Activated CD4-positive, alpha-beta memory T cell treated with anti-CD3 and anti-CD28 coated beads, Interleukin-2, amount 10 ng/mL, durations not matched to agents 7 days and 5 days (primary cell): Measurements from ENCODE around the gene PKP4. TPM values are rescaled to one million over a fixed set of nuclear protein-coding genes. Genes with fewer than 3 reads are reported as not detected.
A peak's percentile ranks its signal among the peaks of the same experiment; 100 is the strongest.

ENCODE experiments used
- CTCF ChIA-PET: fragments of 350-600 bp; sonication (Branson Sonifier 250); formaldehyde crosslinking; loops from one replicate; lab custom pipeline; 2021; ENCODE audit warnings: antibody characterized with exemption, inconsistent platforms; lab: Charles Lee
- POLR2A ChIA-PET: fragments of 350-600 bp; sonication (Branson Sonifier 250); formaldehyde crosslinking; loops from one replicate; lab custom pipeline; 2021; ENCODE audit warnings: antibody characterized with exemption; lab: Charles Lee
- DNase-seq: peaks from one replicate; pipeline ENCODE4 v3.0.0-alpha.2; 2020
- H3K27ac Mint-ChIP-seq: one replicate; pipeline ENCODE4 v1.8.0; 2021; ENCODE audit warnings: mild to moderate bottlenecking, mixed read lengths
- H3K27me3 Mint-ChIP-seq: one replicate; pipeline ENCODE4 v1.8.0; 2021; ENCODE audit warnings: mixed read lengths
- H3K36me3 Mint-ChIP-seq: one replicate; pipeline ENCODE4 v1.8.0; 2021; ENCODE audit warnings: low read depth, mixed read lengths
- H3K4me1 Mint-ChIP-seq: one replicate; pipeline ENCODE4 v1.8.0; 2021; ENCODE audit warnings: mixed read lengths
- H3K4me3 Mint-ChIP-seq: one replicate; pipeline ENCODE4 v1.8.0; 2021; ENCODE audit warnings: mild to moderate bottlenecking, mixed read lengths
- H3K9me3 Mint-ChIP-seq: one replicate; pipeline ENCODE4 v1.8.0; 2021; ENCODE audit warnings: mixed read lengths
- total RNA-seq, 2 experiments: library from RNA; stranded (reverse); gene quantifications; one replicate each; pipeline ENCODE4 v1.2.3, GENCODE V29; 2021

The PKP4 gene
- total RNA-seq, 2 experiments from 2014 or later: 33.8 to 34.1 TPM

DNA sequence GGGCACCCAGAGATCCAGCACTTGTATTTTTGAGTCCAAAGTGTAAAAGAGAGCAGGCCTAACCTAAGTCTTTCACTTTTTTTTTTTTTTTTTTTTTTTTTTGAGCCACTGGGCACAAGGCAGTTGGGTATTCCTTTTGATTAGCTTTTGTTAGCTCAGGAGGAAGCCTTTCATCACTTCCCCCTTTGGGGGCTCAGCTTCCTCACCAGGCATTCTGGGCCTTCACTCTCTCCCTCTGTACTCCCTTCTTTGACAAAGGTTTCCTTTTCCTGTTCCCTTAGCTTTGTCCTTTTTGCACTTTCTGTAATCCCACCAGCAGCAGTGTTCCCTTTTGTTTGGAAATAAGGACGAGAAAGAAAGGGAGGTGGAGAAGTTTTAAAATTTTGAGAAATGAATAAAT lies 88.2 kb downstream of the PKP4 start:
- Mint-ChIP-seq H3K27me3 (no peaks in the 10 kb centered on the region), H3K9me3 (no peaks in the 10 kb centered on the region), H3K27ac (no peak overlapping the region), H3K4me1 (peaks cover 13% of the 10 kb centered on the region), H3K36me3 (peaks cover 1% of the 10 kb centered on the region), H3K4me3 (no peak overlapping the region)
- DNase-seq: no peak
- ChIA-PET POLR2A (no interaction called here), CTCF (interaction anchor here (1.0 kb wide), 1 partner anchor 10 kb away, joined by 3 read pairs; no protein-coding TSS in a partner anchor)

DNA sequence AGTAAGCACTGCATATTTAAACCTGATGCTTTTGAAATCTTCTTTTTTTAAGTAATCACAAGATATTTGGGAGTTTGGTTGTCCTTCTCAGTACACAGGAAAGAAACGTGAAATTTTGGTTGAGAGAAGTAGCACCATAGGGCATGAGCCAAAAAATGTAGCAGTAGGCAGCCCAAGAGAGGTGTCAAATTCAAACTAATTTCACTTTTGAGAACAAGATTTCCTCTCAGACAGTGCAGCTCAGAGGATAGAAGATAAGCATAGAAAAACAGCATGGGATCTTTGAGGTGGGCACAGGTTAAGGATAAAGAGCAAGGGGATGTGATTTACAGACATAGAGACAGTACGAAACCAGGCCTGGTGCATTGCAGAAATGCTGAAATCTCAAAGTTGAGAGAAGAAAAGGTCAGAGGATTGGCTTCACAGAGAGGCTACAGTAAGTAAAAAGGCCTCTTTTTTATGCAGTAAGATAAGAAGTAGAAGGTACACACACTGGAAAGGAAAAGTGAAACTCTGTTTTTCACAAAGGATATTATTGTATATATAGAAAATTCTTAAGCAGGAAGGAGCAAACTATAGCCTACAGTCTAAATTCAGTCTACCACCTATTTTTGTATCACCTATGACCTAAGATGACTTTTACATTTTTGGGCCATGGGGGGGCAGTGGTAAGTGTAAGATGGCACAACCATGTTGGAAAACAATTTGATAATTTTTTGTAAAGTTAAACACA lies 89.8 kb downstream of the PKP4 start:
- Mint-ChIP-seq H3K9me3 (no peaks in the 10 kb centered on the region), H3K27me3 (no peaks in the 10 kb centered on the region), H3K36me3 (no peaks in the 10 kb centered on the region), H3K4me3 (no peak overlapping the region), H3K4me1 (peaks cover 13% of the 10 kb centered on the region), H3K27ac (peak overlapping the region; percentile 56)
- POLR2A ChIA-PET: no interaction called here
- CTCF ChIA-PET: no interaction called here
- DNase-seq: no peak

- no peaks in the 10 kb centered on the region for H3K4me1 Mint-ChIP-seq
These were observed 96.5 kb downstream of the PKP4 start for GRCh38 chr2:158553257-158553656.

DNA sequence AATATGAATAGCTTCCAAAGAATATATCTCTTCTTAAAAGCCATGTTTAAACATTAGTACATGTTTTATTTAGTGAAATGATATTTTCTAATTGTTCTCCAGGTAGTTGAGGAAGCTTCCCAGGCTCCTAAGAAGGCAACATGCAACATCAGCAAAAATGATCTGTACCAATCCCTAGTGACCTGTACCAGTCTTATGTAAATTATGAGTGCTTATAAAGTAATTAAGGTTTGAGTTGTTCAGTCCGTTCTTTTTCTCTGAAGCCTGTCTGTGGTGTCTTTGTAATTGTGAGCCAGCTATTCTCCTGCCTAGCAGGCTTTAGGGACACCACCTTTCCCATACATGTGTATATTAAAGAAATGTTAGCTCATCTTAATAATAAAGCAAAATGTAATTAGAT lies 98.2 kb downstream of the PKP4 start:
- DNase-seq: no peak
- Mint-ChIP-seq H3K4me3 (no peak overlapping the region), H3K27me3 (no peaks in the 10 kb centered on the region), H3K27ac (no peak overlapping the region), H3K4me1 (no peaks in the 10 kb centered on the region), H3K9me3 (no peaks in the 10 kb centered on the region), H3K36me3 (no peaks in the 10 kb centered on the region)
- POLR2A ChIA-PET: no interaction called here
- CTCF ChIA-PET: no interaction called here

More at GRCh38 chr2:158553257-158553656, 96.5 kb downstream of the PKP4 start:
- Mint-ChIP-seq H3K9me3 (no peaks in the 10 kb centered on the region), H3K36me3 (no peaks in the 10 kb centered on the region), H3K27ac (no peak overlapping the region), H3K27me3 (no peaks in the 10 kb centered on the region), H3K4me3 (no peak overlapping the region)
- ChIA-PET CTCF (no interaction called here), POLR2A (no interaction called here)
- no peak for DNase-seq

GRCh38 chr2:158556124-158556523 lies 99.4 kb downstream of the PKP4 start:
- POLR2A ChIA-PET: no interaction called here
- Mint-ChIP-seq H3K9me3 (no peaks in the 10 kb centered on the region), H3K27me3 (no peaks in the 10 kb centered on the region), H3K4me3 (no peak overlapping the region), H3K36me3 (no peaks in the 10 kb centered on the region), H3K27ac (no peak overlapping the region), H3K4me1 (no peaks in the 10 kb centered on the region)
- no peak for DNase-seq
- CTCF ChIA-PET: no interaction called here

- DNase-seq: no peak
- no peaks in the 10 kb centered on the region for H3K9me3 Mint-ChIP-seq
- ChIA-PET POLR2A (no interaction called here), CTCF (no interaction called here)
- H3K36me3 Mint-ChIP-seq: no peaks in the 10 kb centered on the region
- H3K27me3 Mint-ChIP-seq: no peaks in the 10 kb centered on the region
- no peak overlapping the region for H3K27ac Mint-ChIP-seq
- H3K4me3 Mint-ChIP-seq: no peak overlapping the region
- H3K4me1 Mint-ChIP-seq: no peaks in the 10 kb centered on the region
These were observed 101.0 kb downstream of the PKP4 start for GRCh38 chr2:158557752-158558151.

- Mint-ChIP-seq H3K4me3 (no peak overlapping the region), H3K9me3 (no peaks in the 10 kb centered on the region), H3K4me1 (no peaks in the 10 kb centered on the region), H3K27ac (no peak overlapping the region), H3K27me3 (no peaks in the 10 kb centered on the region), H3K36me3 (no peaks in the 10 kb centered on the region)
- no peak for DNase-seq
- ChIA-PET CTCF (no interaction called here), POLR2A (no interaction called here)
These were observed 102.5 kb downstream of the PKP4 start for GRCh38 chr2:158559252-158559651.

- Mint-ChIP-seq H3K36me3 (no peaks in the 10 kb centered on the region), H3K9me3 (no peaks in the 10 kb centered on the region), H3K27me3 (no peaks in the 10 kb centered on the region), H3K4me3 (no peak overlapping the region), H3K27ac (no peak overlapping the region), H3K4me1 (no peaks in the 10 kb centered on the region)
- ChIA-PET POLR2A (no interaction called here), CTCF (no interaction called here)
- DNase-seq: no peak
These were observed 103.5 kb downstream of the PKP4 start for GRCh38 chr2:158560259-158560658.

DNA sequence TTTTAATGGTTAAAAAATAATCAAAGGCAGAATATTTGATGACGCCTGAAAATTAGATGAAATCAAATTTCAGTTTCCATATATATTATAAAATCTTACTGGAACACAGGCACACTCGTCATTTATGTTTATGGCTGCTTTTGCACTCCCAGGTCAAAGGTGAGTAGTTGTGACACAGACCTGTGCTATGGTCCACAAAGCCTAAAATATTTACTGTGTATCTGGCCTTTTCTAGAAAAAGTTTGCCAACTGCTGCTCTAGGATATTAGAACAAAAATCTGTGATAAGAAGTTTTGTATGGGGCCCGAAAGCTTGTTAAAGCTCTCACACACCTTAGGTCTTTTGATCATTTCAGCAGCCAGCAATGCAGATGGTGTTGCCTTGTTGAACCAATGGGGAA lies 104.3 kb downstream of the PKP4 start:
- Mint-ChIP-seq H3K9me3 (no peaks in the 10 kb centered on the region), H3K36me3 (no peaks in the 10 kb centered on the region), H3K27ac (no peak overlapping the region), H3K4me3 (no peak overlapping the region), H3K4me1 (no peaks in the 10 kb centered on the region), H3K27me3 (no peaks in the 10 kb centered on the region)
- DNase-seq: no peak
- ChIA-PET CTCF (no interaction called here), POLR2A (no interaction called here)

DNA sequence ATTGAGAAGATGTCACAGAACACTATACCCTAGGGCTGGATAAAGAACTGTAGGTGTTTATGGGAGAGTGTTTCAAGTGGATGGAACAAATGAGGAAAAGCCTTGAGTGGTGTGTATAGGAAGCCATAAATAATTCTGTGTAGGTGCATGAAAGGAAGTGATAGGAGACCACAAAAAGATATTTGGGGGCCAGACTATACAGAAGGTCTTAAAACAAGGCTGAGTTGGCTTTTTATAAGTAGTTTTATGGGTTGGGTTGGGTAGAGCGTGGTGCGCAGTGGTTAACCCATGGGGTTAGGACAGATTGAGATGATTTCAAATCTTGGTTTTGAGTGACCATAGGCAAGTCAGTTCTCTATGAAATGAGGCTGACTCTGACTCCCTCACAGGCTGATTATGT lies 110.5 kb downstream of the PKP4 start:
- Mint-ChIP-seq H3K27me3 (no peaks in the 10 kb centered on the region), H3K4me3 (no peak overlapping the region), H3K9me3 (no peaks in the 10 kb centered on the region), H3K4me1 (no peaks in the 10 kb centered on the region), H3K36me3 (no peaks in the 10 kb centered on the region), H3K27ac (no peak overlapping the region)
- no peak for DNase-seq
- CTCF ChIA-PET: no interaction called here
- POLR2A ChIA-PET: no interaction called here

DNA sequence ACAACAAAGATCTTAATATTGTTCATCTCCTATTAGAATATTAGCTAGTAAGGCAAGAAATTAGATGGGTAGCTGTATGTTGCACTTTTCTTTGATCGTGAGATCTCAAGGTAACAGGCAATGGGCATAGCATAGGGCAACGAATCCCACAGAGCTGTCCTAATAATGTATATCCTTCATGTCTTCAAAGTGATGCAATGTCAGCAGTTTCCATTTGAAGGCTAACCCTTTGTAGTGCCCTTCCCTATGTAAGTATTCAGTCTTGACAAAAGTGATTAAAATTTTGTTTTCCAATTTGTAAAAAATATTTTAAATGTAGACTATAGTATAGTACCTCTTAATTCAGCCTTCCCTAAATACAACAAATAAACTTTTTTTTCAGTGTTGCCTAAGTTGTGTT lies 112.5 kb downstream of the PKP4 start:
- no peak overlapping the region for H3K27ac Mint-ChIP-seq
- H3K4me3 Mint-ChIP-seq: no peak overlapping the region
- POLR2A ChIA-PET: no interaction called here
- H3K9me3 Mint-ChIP-seq: no peaks in the 10 kb centered on the region
- H3K4me1 Mint-ChIP-seq: no peaks in the 10 kb centered on the region
- no peak for DNase-seq
- CTCF ChIA-PET: no interaction called here
- H3K36me3 Mint-ChIP-seq: no peaks in the 10 kb centered on the region
- no peaks in the 10 kb centered on the region for H3K27me3 Mint-ChIP-seq

DNA sequence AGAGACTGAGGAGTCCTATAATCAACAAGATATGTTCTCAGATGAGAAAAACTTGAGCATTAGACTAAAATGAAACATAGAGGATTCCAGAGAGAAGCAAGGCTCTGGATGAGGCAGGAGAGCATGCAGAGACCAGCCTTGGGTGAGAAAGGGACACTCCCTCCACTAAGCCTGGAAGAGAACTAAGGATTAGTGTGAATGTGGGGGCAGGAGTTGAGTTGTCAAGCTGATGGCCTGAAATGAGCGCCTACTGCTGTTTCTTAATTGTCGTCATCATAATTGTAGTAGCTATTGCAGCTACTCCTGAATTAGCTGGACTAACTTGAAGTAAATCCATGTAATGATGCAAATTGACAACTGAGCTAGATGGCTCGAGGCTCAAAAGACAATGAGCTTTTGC lies 114.1 kb downstream of the PKP4 start:
- DNase-seq: no peak
- no peaks in the 10 kb centered on the region for H3K36me3 Mint-ChIP-seq
- CTCF ChIA-PET: no interaction called here
- H3K4me1 Mint-ChIP-seq: no peaks in the 10 kb centered on the region
- H3K27me3 Mint-ChIP-seq: no peaks in the 10 kb centered on the region
- H3K9me3 Mint-ChIP-seq: no peaks in the 10 kb centered on the region
- POLR2A ChIA-PET: no interaction called here
- no peak overlapping the region for H3K27ac Mint-ChIP-seq
- H3K4me3 Mint-ChIP-seq: no peak overlapping the region

DNA sequence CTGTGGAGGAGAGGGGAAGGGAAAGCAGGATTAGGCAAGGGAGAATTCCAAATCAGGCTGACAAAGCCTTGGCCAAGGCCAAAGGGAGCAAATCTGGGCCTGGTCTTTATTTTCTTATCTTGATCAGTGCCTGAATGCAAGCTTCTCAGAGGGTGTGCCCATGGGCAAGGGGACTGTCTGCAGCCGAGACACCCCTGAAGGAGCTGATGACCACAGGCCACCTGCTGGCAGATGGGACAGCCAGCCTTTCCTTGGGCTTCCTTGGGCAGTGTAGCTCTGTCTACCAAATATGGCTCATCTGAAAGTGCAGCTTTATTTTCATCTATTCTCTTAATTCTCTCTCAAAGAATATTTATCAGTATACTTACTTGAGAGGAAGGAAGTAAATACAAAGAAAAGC lies 117.0 kb downstream of the PKP4 start:
- no peaks in the 10 kb centered on the region for H3K36me3 Mint-ChIP-seq
- no peaks in the 10 kb centered on the region for H3K4me1 Mint-ChIP-seq
- POLR2A ChIA-PET: no interaction called here
- H3K4me3 Mint-ChIP-seq: no peak overlapping the region
- CTCF ChIA-PET: no interaction called here
- no peaks in the 10 kb centered on the region for H3K27me3 Mint-ChIP-seq
- no peaks in the 10 kb centered on the region for H3K9me3 Mint-ChIP-seq
- H3K27ac Mint-ChIP-seq: no peak overlapping the region
- no peak for DNase-seq

- no peaks in the 10 kb centered on the region for H3K4me1 Mint-ChIP-seq
- H3K9me3 Mint-ChIP-seq: no peaks in the 10 kb centered on the region
- no peak overlapping the region for H3K4me3 Mint-ChIP-seq
- peaks cover 3% of the 10 kb centered on the region for H3K36me3 Mint-ChIP-seq
- no peak overlapping the region for H3K27ac Mint-ChIP-seq
- ChIA-PET CTCF (no interaction called here), POLR2A (no interaction called here)
- DNase-seq: no peak
- H3K27me3 Mint-ChIP-seq: no peaks in the 10 kb centered on the region
These were observed 118.4 kb downstream of the PKP4 start for GRCh38 chr2:158575051-158575635.
